Stimulated activated naive CD4-positive, alpha-beta T cell (primary cell): ENCODE data around the gene DDI2.

ENCODE experiments used
- DNase-seq, 6 experiments: peaks; one replicate each; lab custom pipeline; 2025; lab: John Stamatoyannopoulos, UW

Gene DDI2

GRCh38 chr1:15605398-15606383 is 11.6 kb upstream of the DDI2 start:
- DNase-seq, result no peak

GRCh38 chr1:15609631-15610030 is 7.6 kb upstream of the DDI2 start:
- DNase-seq, result no peak

- DNase-seq, result no peak
Measured at GRCh38 chr1:15610167-15610566, 7.1 kb upstream of the DDI2 start.

GRCh38 chr1:15616373-15617172 is 685 bp upstream of the DDI2 start:
- DNase-seq, result no peak

DNA sequence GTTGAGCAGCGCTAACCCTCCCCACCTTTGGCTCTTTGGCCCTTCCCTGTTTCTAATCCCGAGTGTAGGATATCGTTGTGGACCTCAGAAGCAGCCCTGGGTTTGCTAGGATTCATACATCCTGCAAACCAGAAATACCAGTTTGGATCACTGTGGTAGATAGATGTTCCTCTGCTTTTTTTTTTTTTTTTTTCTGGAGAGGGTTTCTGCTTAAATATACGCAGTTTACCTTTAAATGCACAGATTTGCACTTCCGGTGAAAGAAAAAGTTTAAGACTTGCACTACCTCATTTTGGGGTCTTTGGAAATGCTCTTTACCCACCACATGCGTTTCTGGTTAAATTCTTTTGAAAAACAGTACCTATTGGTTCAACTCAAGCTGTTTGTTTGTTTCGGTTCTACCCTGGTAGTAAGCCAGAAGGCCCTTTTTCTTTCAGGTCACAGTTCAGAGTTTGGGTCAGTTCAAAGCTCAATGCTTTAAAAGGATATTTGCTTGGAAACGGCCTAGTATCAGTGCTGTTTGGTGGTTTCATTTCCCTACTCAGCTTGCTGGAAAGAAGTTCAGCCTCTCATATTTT is 908 bp downstream of the DDI2 start:
- peak in 1 of 6 experiments; percentile 21 for DNase-seq

DNA sequence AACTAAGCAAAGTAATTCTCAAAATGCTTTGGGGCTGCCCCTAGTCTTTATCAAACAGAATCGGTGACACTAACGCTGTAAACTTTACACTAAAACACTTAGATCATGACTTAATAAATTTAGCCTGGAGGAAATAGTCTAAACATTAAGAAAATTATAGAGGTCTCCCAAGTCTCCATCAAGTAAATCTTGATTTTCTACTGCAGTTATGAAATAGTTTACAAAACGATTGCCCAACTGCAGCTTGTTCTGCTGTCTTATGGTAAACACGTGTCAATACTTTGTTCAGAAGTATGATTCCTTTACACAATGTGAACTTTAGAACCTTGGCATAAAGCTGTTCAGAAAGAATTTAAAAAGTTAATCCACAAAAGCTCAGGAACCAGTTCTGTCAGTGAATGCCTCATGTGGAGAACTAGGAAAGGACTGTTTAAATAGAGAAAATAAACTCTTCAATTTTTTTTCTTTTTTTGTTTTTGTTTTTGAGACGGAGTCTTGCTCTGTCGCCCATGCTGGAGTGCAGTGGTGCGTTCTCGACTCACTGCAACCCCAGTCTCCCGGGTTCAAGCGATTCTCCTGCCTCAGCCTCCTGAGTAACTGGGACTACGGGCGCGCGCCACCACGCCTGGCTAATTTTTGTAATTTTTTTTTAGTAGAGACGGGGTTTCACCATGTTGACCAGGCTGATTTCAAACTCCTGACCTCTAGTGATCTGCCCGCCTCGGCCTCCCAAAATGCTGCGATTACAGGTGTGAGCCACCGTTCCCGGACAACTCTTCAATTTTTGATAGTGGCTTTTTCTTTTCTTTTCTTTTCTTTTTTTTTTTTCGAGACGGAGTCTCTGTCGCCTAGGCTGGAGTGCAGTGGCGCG is 1.6 kb downstream of the DDI2 start:
- DNase-seq, result no peak

DNA sequence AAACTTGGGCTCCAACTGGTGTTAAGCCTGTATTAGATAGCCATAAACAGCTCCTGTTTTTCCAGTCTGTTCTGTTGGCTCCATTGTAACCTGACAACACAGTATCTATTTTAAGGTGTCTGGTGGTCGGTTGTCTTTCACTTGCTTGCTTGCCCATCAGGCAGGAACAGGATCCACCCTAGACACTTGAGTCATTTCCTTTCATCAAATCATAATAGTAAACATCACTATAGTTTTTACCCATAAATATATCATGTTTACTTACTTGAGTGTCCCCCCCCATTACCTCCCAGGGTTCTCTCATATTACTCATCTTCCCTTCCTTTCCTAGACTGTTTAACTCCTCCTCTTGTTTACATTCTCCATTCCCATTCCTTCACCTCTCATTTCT is 2.9 kb downstream of the DDI2 start:
- DNase-seq, result no peak

DNA sequence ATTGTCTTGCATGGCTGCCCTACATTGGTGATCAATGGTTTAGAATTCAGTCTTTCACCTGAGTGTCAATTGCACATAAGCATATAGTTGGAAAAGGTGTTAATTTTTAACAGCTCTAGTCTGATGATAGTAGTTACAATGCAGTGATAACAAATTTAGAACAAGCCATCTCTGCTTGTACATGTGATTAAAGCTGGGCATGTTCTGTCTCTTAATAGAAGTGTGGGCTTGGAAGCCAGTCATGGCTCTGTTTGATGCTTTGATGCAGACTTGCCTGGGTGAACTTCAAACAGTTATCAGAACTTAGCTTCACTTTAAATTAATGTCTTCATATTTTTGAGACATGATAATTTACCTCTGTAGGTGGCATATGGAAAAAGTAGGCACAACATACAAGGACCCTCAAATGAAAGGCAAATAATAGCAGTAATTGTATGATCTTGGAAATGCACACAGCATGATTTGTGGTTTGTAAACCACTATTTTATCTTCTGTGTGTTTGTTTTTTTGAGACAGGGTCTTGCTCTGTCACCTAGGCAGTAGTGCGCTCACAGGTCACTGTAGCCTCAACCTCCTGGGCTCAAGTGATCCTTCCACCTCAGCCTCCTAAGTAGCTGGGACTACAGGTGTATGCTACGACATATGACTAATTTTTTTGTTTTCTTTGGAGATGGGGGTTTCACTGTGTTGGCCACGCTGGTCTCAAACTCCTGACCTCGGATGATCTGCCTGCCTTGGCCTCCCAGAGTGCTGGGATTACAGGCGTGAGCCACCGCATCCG is 3.8 kb downstream of the DDI2 start:
- no peak for DNase-seq

DNA sequence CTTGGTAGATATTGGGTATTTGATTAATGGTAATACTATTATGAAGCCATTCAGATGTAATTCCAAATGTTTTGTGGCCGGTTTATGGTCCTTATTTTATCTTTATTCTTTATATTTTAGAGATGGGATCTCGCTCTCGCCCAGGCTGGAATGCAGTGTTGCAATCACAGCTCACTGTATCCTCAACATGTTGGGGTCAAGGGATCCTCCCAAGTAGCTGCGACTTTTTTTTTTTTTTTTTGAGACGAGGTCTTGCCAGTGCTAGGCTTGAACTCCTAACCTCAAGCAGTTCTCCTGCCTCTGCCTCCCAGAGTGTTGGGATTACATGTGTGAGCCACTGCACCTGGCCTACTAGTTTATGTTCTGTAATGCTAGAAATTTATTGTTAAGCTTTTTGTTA is 4.7 kb downstream of the DDI2 start:
- DNase-seq, result no peak

- DNase-seq, result no peak
Measured at GRCh38 chr1:15622712-15623373, 5.6 kb downstream of the DDI2 start.

DNA sequence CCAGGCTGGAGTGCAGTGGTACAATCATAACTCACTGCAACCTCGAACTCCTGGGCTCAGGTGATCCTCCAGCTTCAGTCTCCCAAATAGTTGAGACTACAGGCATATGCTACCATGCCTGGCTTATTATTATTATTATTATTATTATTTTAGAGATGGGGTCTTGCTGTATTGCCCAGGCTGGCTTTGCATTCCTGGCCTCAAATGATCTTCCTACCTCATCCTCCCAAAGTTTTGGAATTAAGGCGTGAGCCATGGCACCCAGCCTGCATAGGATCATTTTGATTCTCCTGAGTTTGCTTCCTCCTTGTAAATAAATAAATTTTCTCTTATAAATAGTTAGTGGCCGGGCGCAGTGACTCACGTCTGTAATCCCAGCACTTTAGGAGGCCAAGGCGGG is 6.2 kb downstream of the DDI2 start:
- DNase-seq, result no peak

- DNase-seq, result no peak
Measured at GRCh38 chr1:15624133-15624714, 7.0 kb downstream of the DDI2 start.

GRCh38 chr1:15625056-15625917 is 8.0 kb downstream of the DDI2 start:
- DNase-seq, result no peak

DNA sequence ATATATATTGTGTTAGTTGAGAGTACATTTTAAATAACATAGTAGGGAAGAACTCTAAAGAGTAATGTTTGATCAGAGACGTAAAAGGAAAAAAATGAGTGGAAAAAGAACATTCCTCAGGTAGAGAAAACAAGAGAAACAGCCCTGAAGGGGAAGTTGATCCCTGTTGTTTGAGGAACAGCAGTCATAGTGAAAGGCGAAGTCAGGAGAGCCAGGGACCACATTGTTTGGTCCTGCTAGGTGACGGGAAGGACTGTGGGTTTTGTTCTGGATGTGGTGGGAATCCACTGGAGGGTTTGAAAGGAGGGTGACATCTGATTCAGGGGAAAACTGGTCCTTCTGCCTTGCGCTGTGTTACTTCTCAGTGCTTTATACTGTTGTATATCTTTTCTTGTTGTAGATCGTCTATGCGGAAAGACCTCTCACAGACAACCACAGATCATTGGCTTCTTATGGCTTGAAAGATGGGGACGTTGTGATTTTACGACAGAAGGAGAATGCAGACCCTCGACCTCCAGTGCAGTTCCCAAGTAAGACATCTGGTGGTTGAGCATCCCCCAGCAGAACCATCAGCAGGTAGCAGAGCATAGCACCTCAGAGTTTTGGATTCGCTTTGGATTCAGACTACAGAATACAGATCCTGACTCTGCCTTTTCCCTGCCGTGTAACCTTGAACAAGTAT is 9.2 kb downstream of the DDI2 start:
- DNase-seq, result no peak

GRCh38 chr1:15627343-15627988 is 10.2 kb downstream of the DDI2 start:
- no peak for DNase-seq

- DNase-seq, result no peak
Measured at GRCh38 chr1:15628003-15628402, 10.7 kb downstream of the DDI2 start.

DNA sequence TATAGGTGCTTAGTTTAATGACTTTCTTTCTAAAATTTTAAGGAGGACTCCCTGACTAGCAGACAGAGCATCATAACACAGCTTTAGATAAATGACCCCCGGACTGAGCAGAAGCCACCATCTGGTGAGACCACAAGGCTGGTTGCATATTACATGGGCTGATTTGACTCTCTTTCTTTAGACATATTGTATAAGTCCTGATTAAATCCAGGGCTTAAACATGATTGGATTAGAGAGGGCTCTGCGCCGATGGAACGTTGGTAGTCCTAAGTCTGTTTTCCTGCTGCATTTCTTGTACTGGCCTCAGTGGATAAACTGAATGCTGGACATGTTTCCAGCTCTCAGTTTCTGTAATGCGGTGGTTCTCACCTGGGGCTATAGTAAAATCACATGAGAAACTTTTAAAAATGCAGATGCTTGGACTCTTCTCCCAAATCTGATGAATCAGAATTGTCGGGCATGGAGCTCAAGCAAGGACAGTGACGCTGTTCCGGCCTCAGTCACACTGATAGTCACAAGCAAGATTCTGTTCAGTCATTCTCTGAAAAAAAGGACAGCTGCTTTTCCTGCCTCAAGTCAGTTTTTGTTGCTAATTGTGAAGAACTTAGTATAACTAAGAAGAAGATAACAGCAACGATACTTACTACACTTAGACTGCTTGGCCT is 16.6 kb downstream of the DDI2 start:
- no peak for DNase-seq
